Loucy (cell line): Measurements from ENCODE around the gene TGM2.

Source experiments
- CTCF ChIP-seq: fragments of 200-600 bp; sonication (generic); conservative IDR thresholded peaks from 2 replicates; pipeline ENCODE4 v1.5.1; 2014; ENCODE audit warnings: mild to moderate bottlenecking, antibody characterized with exemption, low read length
- EZH2phosphoT487 ChIP-seq: fragments of 200-600 bp; IDR thresholded peaks from 2 replicates; pipeline ENCODE4 v1.6.1; 2018; ENCODE audit warnings: antibody characterized with exemption, mild to moderate bottlenecking, moderate library complexity, borderline replicate concordance

DNA sequence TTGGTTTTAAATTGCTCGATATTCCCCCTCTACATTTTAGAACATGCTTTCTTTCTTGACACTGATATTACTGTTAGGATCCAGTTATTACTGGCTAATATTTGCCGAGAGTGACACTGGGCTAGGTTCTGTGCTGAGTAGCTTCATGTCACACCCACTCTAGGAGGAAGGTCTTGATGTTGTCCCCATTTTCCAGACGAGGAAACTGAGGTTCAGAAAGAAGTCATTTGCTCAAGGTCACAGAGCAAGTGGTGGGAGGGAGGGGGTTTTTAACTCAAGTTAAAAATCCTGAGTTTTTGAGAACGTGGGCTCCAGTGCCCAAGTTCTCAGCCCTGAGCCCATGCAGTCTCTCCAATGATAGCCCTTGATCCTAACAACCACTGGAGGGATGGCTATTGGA lies 18.9 kb downstream of the TGM2 start:
- TF ChIP-seq CTCF (no peak), EZH2phosphoT487 (no peak)
